Keratinocyte (primary cell): ENCODE measurements around the gene EEA1. TPM values are rescaled to one million over a fixed set of nuclear protein-coding genes. Genes with fewer than 3 reads are reported as not detected.

Source experiments
- DNase-seq: peaks from one replicate; pipeline ENCODE4 v3.0.0-alpha.2; 2011; ENCODE audit warnings: low read depth, missing footprints, low spot score
- FAIRE-seq: peaks from 2 replicates; lab custom pipeline; 2011; peaks lifted over from hg19 to GRCh38; lab: Jason Lieb, UNC
- H2AFZ ChIP-seq: 2 replicates; pipeline ENCODE4 v1.6.0; 2012; ENCODE audit warnings: low read length, control low read depth, inconsistent platforms; ENCODE audit not compliant: control insufficient read depth
- H3K27ac ChIP-seq: 2 replicates; pipeline ENCODE4 v1.5.1; 2011; ENCODE audit warnings: low read length; ENCODE audit not compliant: control insufficient read depth, insufficient read depth
- H3K27me3 ChIP-seq: 3 replicates; pipeline ENCODE4 v1.6.0; 2011; ENCODE audit warnings: low read length; ENCODE audit not compliant: control insufficient read depth, insufficient read depth; ENCODE audit errors: extremely low read depth
- H3K36me3 ChIP-seq, 2 experiments: 2 replicates in 1 of 2; 3 replicates in 1 of 2; pipeline ENCODE4 v1.5.1; 2011; ENCODE audit warnings: low read length in 2 of 2, mild to moderate bottlenecking in 1 of 2; ENCODE audit not compliant: control insufficient read depth in 2 of 2, insufficient read depth in 2 of 2; ENCODE audit errors: extremely low read depth in 1 of 2
- H3K4me1 ChIP-seq: 3 replicates; pipeline ENCODE4 v1.5.1; 2011; ENCODE audit warnings: low read length; ENCODE audit not compliant: control insufficient read depth, insufficient read depth; ENCODE audit errors: extremely low read depth
- H3K4me2 ChIP-seq: 3 replicates; pipeline ENCODE4 v1.6.0; 2011; ENCODE audit warnings: low read depth, low read length; ENCODE audit not compliant: control insufficient read depth, insufficient read depth; ENCODE audit errors: extremely low read depth
- H3K4me3 ChIP-seq, 3 experiments: fragments of 200-600 bp in 1 of 3; sonication (generic) in 1 of 3; 2 replicates in 2 of 3; 3 replicates in 1 of 3; pipeline ENCODE4 v1.5.1; 2011 to 2016; ENCODE audit warnings: low read length in 3 of 3, mild to moderate bottlenecking in 3 of 3, control low read depth in 2 of 3, inconsistent platforms in 1 of 3, low read depth in 1 of 3, mixed read lengths in 1 of 3, mixed run types in 1 of 3, moderate library complexity in 1 of 3; ENCODE audit not compliant: control insufficient read depth in 2 of 3, insufficient read depth in 2 of 3; ENCODE audit errors: extremely low read depth in 1 of 3
- H3K79me2 ChIP-seq: 2 replicates; pipeline ENCODE4 v1.6.0; 2012; ENCODE audit warnings: low read length; ENCODE audit not compliant: control insufficient read depth, insufficient read depth
- H3K9ac ChIP-seq: 3 replicates; pipeline ENCODE4 v1.6.0; 2011; ENCODE audit warnings: low read length; ENCODE audit not compliant: control insufficient read depth, insufficient read depth; ENCODE audit errors: extremely low read depth
- H3K9me1 ChIP-seq: 3 replicates; pipeline ENCODE4 v1.6.0; 2011; ENCODE audit warnings: low read length; ENCODE audit not compliant: control insufficient read depth, insufficient read depth; ENCODE audit errors: extremely low read depth
- H3K9me3 ChIP-seq: 2 replicates; pipeline ENCODE4 v1.5.1; 2012; ENCODE audit warnings: low read depth, low read length; ENCODE audit not compliant: control insufficient read depth
- H4K20me1 ChIP-seq: 3 replicates; pipeline ENCODE4 v1.6.0; 2011; ENCODE audit warnings: low read length; ENCODE audit not compliant: control insufficient read depth, insufficient read depth; ENCODE audit errors: extremely low read depth
- EZH2 ChIP-seq: IDR thresholded peaks from one replicate; pipeline ENCODE4 v1.6.1; 2012; ENCODE audit warnings: inconsistent platforms, mild to moderate bottlenecking, low read length, moderate library complexity
- dilution Hi-C: fragments of 300-500 bp; cut with MboI; formaldehyde crosslinking; loops from one replicate; pipeline ENCODE4 v1.7.0; 2020; ENCODE audit warnings: low sequenced_read_pairs; ENCODE audit not compliant: extremely low pct_ligation_motif_present
- polyA plus RNA-seq, 5 experiments: library from polyadenylated mRNA; depleted of rRNA in 3 of 5; stranded (reverse) in 3 of 5; stranded (forward) in 1 of 5; unstranded in 1 of 5; fragments of >200 nt; gene quantifications; 1 replicate in 1 of 5; 2 replicates in 3 of 5; 3 replicates in 1 of 5; pipeline versions ENCODE4 v1.2.1 to v1.2.3, GENCODE V29; 2011 to 2012; ENCODE audit warnings: missing spikeins in 2 of 5, low read depth in 1 of 5, low replicate concordance in 1 of 5
- TF ChIP-seq, protein P1 (sequence below), 3 experiments: IDR thresholded peaks in 1 of 3; conservative IDR thresholded peaks in 1 of 3; optimal IDR thresholded peaks in 1 of 3; 2 replicates in 2 of 3; 3 replicates in 1 of 3; pipeline versions ENCODE3 to v1.5.1; 2011; ENCODE audit warnings: low read length in 3 of 3, mild to moderate bottlenecking in 3 of 3, moderate library complexity in 2 of 3, control low read depth in 1 of 3, inconsistent platforms in 1 of 3; ENCODE audit not compliant: insufficient read depth in 2 of 3; ENCODE audit errors: extremely low read depth in 1 of 3

Gene EEA1
- polyA plus RNA-seq, 1 donor (not counting 4 experiments of a cell fraction or from before 2014, with no cell fraction given): 14.3 TPM

DNA sequence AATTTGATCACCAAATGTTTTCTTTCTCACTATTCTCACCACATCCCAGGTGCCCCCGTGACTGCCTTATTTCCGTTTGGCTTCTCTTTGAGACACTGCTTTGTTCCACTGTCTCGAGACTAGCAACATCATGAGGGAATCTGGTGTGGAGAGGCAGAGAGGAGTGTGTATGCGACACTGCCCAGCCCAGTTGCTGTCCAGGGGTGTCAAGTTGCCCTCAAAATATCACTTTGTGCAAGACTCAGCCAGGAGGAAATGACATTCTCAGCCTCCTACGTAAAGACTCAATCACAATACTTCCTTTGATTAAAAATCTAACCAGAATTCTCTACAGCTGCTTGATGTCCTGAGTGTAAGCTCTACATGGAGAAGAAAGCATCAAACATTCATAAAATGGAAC, 48.2 kb upstream of the EEA1 start:
- no peaks in the 10 kb centered on the region for H3K36me3 ChIP-seq
- H3K9me1 ChIP-seq: no peaks in the 10 kb centered on the region
- peaks cover 15% of the 10 kb centered on the region for H3K4me1 ChIP-seq
- no peaks in the 10 kb centered on the region for H4K20me1 ChIP-seq
- FAIRE-seq (no peak), DNase-seq (no peak)
- H3K79me2 ChIP-seq: no peaks in the 10 kb centered on the region
- TF ChIP-seq, protein P1, sequence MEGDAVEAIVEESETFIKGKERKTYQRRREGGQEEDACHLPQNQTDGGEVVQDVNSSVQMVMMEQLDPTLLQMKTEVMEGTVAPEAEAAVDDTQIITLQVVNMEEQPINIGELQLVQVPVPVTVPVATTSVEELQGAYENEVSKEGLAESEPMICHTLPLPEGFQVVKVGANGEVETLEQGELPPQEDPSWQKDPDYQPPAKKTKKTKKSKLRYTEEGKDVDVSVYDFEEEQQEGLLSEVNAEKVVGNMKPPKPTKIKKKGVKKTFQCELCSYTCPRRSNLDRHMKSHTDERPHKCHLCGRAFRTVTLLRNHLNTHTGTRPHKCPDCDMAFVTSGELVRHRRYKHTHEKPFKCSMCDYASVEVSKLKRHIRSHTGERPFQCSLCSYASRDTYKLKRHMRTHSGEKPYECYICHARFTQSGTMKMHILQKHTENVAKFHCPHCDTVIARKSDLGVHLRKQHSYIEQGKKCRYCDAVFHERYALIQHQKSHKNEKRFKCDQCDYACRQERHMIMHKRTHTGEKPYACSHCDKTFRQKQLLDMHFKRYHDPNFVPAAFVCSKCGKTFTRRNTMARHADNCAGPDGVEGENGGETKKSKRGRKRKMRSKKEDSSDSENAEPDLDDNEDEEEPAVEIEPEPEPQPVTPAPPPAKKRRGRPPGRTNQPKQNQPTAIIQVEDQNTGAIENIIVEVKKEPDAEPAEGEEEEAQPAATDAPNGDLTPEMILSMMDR (optimal IDR thresholded peaks at IDR 0.05 in 1 of 3, IDR thresholded peaks at IDR 0.05 in 1 of 3, conservative IDR thresholded peaks at IDR 0.05 in 1 of 3; ENCODE audit: extremely low read depth in 1 of 3, insufficient read depth in 2 of 3, low read length in 3 of 3): no peak
- TF ChIP-seq EZH2: no peak
- H3K4me3 ChIP-seq: no peak overlapping the region
- H3K27ac ChIP-seq: no peak overlapping the region
- no peak overlapping the region for H3K9ac ChIP-seq
- dilution Hi-C loops: no loop called here
- no peaks in the 10 kb centered on the region for H3K27me3 ChIP-seq
- no peak overlapping the region for H2AFZ ChIP-seq
- H3K4me2 ChIP-seq: no peak overlapping the region
- no peaks in the 10 kb centered on the region for H3K9me3 ChIP-seq

DNA sequence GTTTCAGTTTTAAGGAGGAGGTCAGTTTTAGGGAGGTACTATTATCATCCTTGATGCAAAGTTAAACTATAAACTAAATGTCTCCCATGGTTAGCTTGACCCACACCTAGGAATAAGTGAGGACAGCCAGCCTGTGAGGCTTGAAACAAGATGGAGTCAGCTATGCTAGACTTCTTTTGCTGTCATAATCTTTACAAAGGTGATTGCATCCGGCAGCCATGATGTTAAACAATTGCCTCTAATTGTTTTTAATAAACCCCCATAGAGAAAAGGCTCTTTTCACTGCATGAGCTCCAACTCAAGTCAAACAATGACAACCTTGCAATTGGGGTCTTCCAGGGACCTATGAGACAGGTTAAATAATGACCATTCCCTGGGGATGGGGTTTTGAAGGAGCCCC, 45.7 kb upstream of the EEA1 start:
- Histone ChIP-seq H3K9me1 (no peaks in the 10 kb centered on the region), H3K4me1 (peaks cover 31% of the 10 kb centered on the region), H3K9me3 (no peaks in the 10 kb centered on the region), H3K4me2 (no peak overlapping the region), H4K20me1 (no peaks in the 10 kb centered on the region), H3K27me3 (no peaks in the 10 kb centered on the region), H3K9ac (no peak overlapping the region), H3K4me3 (no peak overlapping the region), H3K79me2 (no peaks in the 10 kb centered on the region), H3K27ac (no peak overlapping the region), H2AFZ (no peak overlapping the region), H3K36me3 (no peaks in the 10 kb centered on the region)
- dilution Hi-C loops: no loop called here
- FAIRE-seq (no peak), DNase-seq (no peak)
- TF ChIP-seq, protein P1 (optimal IDR thresholded peaks at IDR 0.05 in 1 of 3, IDR thresholded peaks at IDR 0.05 in 1 of 3, conservative IDR thresholded peaks at IDR 0.05 in 1 of 3; ENCODE audit: extremely low read depth in 1 of 3, insufficient read depth in 2 of 3, low read length in 3 of 3): no peak
- TF ChIP-seq EZH2: no peak
